Activated gamma-delta T cell (primary cell): Measurements from ENCODE around the gene CCDC184.
"Not testable (repeated sequence)": the region's sequence is repeated elsewhere in the genome, so short reads cannot be mapped to it uniquely, and the experiment has no call there.

Experiments
- DNase-seq: peaks from one replicate; lab custom pipeline; 2025; lab: John Stamatoyannopoulos, UW

Gene CCDC184

DNA sequence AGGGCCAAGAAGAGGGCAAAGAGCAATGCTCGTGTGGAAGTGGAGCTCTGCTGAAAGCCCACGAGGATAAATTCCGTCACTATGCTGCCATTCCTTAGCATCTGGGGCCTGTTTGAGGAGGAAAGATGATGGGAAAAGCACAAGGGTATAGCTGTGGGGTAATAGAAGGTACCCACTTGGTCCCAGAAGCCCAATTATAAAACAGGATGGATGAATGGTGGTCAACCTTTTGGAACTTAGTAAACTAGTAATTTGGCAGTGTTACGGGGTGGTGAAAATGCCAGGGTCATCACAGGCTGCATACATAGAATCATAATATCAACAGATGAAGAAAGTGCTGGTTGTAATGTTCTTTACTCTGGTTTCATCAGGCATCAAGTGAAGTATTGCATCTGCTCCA lies 19.7 kb downstream of the CCDC184 start, which contains the start of gene OR10AD1:
TSS of gene OR10AD1 (minus strand) at position 101 of the 400 bp plus-strand sequence. CDS start at position 101, 0 bp downstream.
- no peak for DNase-seq

DNA sequence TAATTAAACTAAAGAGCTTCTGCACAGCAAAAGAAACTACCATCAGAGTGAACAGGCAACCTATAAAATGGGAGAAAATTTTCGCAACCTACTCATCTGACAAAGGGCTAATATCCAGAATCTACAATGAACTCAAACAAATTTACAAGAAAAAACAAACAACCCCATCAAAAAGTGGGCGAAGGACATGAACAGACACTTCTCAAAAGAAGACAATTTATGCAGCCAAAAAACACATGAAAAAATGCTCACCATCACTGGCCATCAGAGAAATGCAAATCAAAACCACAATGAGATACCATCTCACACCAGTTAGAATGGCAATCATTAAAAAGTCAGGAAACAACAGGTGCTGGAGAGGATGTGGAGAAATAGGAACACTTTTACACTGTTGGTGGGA lies 26.1 kb downstream of the CCDC184 start:
- not testable (repeated sequence) for DNase-seq

DNA sequence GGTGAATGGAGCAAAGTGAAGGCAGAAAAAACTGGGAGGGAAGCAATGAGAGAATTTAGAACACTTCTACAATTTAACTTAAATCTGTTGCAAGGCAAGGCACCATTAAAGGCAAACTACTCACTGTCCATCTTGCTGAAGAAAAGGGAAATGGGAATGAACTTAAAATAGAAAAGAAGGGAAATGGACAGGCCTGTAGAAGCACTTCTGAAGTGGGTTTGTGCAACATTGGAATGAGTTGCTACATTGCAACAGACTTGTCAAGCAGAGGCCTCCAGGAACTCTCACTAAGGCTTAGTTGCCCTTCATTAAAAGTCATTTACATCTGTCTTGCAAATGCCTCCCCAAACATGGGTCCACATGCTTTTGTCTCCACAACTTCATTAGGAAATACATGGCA lies 33.3 kb downstream of the CCDC184 start:
- no peak for DNase-seq

DNA sequence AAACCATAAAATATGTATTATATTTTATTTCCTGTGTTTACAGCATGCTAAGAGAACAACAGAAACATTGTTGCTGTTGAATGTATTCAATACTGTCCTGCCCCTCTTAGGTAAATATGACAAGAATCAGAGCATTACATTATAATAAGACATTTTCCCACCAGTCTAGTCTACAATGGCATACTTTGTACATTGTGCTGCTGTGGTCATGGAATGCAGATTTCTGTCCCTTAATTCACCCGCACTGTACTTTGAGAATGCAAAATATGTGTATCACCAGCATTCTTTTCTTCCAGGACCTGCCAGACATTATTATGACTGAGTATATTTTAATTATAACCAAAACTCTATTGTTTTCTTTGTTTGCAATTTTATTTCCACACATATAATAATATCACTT lies 36.2 kb downstream of the CCDC184 start:
- no peak for DNase-seq

DNA sequence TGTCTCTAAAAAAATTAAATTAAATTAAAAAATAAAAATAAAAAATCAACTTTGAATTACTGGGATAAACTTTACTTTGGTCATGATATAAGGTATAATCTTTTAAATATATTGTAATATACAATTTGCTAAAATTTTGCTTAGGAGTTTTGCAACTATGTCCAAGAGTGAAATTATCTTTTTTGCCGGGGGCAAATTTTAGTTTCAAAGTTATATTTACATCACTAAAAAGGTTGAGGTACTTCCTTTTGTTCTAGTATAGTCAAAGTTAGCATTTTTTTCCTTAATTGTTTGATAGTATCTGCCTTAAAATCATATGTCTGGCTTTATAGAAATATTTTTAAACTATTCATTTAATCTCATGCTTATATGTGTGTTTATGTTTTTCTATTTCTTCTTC lies 37.3 kb downstream of the CCDC184 start:
- DNase-seq, result no peak

DNA sequence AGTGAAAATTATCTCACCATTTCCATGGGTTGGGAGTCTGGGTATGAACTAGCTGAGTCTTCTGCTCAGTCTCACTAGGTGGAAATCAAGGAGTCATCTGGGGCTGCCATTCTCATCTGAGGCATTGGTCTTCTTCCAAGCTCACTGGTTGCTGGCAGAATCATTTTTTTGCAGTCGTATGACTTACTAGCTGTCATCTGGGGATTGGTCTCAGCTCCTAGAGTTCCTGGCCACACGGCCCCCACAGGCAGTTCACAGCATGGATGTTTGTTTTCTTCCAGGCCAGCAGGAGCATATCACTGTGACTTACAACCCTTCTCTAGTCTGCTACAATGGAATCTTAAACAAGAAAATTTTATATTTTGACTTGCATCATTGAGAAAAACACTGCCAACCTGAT lies 38.2 kb downstream of the CCDC184 start:
- no peak for DNase-seq

DNA sequence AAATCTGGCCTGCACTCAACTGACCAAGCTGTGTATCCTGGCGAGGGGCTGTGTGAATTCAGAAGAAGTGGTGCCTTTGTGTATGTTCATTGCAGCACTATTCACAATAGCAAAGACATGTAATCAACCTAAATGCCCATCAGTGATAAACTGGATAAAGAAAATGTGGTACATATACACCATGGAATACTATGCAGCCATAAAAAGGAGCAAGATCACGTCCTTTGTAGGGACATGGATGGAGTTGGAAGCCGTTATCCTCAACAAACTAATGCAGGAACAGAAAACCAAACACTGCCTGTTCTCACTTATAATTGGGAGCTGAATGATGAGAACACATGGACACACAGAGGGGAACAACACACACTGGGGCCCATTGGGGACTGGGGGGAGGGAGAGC lies 41.1 kb downstream of the CCDC184 start:
- not testable (repeated sequence) for DNase-seq

DNA sequence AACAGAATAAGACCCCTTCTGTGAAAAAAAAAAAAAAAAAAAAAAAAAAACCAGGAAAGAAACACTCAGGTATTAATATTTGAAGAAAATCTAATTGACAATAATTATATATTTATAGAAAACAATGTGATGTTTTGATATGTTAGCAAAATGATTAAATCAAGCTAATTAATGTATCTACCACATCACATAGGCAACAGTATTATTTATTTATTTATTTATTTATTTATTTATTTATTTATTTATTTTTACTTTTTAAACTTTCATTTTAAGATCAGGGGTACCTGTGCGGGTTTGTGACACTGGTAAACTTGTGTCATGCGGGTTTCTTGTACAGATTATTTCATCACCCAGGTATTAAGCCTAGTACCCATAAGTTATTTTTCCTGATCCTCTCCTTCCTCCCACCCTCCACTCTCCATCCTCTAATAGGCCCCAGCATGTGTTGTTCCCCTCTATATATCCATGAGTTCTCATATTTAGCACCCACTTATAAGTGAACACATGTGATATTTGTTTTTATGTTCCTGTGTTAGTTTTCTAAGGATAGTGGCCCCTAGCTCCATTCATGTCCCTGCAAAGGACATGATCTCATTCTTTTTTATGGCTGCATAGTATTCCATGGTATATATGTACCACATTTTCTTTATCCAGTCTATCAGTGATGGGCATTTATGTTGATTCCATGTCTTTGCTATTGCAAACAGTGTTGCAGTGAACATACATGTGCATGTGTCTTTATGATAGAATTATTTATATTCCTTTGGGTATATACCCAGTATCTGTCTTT lies 47.9 kb downstream of the CCDC184 start:
- not testable (repeated sequence) for DNase-seq
